NCI-H2081 treated with DMSO at 0.1 percent for 48 hours (cell line): ENCODE results near the gene GLYAT.
"Not testable (repeated sequence)": the region's sequence is repeated elsewhere in the genome, so short reads cannot be mapped to it uniquely, and the experiment has no call there.

ENCODE experiments used
- DNase-seq: peaks from one replicate; lab custom pipeline; 2025; lab: John Stamatoyannopoulos, UW

GLYAT gene

DNA sequence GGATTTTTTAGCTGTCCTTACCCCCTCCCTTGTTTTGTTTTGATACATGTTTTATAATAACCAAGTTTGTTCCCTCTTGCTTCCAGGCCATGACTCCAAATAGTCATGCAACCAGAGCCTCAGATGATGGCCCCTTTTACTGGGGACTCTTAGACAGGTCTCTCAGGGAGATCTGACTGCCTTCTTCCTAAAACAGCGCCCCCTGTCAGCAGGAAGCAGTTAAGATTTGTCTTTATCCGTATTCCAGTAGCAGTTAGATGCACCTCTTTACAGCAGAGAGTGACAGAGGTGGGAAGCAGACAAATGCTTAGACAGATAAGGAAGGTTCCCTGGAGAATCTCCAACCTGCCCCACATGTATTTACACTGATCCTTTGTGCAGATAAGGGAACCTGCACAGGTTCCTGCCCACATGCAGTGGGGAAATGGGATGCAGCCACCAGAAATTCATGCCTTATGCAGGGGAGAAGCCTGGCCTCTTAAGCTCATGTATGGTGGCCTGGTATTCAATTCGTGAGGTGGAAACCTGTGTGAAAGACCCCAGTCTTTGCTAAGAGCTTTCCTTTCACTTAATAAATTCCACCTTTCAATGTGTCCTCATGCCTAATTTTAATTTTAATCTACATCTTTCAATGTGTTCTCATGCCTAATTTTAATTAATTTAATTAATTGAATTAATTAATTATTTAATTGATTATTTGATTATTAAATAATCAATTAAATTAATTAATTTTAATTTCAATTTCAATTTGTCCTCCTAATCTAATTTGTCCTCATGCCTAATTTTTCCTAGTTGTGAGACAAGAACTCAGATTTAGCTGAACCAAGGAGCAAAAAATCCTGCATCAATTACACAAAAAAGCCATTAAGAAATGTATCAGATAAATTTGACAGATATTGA lies 11.5 kb upstream of the GLYAT start:
- no peak for DNase-seq

DNA sequence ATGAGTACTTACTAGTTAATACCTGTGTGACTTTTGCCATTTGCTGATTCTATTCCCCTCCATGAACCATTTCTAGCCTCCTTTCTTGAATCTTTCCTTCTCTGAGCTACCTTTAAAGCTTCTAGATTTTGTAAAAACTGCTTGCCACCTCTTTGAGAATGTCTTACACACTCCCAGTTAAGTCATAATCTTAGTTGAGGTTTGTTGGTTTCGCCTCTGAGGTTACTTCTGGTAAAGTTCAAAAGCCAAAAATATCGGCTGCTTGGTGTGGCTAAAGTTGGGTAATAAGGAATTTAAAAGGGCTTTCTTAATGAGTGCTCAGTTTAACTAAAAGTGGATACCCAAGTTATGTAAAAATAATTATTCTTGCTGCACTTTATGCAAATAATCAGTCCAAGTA lies 10.4 kb upstream of the GLYAT start:
- DNase-seq = no peak

DNA sequence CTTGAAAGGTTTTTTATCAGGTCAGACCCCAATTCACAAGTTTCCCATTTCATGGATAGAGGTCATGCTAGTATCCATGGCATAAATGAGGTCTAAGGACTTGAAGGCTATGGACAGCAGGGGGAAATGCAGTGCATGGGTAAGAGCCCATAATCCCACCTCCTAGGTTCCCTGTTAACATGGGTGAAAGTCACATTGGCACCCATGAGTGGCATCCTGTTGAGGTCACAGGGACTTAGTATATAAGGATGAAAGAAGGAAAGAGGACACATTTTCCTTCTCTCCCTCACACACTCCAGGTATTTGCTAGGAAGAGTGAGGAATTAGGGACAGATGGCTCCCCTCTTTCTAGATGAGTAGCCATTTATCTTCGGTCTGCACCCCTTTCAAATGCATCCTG lies 9.4 kb upstream of the GLYAT start:
- no peak for DNase-seq

DNA sequence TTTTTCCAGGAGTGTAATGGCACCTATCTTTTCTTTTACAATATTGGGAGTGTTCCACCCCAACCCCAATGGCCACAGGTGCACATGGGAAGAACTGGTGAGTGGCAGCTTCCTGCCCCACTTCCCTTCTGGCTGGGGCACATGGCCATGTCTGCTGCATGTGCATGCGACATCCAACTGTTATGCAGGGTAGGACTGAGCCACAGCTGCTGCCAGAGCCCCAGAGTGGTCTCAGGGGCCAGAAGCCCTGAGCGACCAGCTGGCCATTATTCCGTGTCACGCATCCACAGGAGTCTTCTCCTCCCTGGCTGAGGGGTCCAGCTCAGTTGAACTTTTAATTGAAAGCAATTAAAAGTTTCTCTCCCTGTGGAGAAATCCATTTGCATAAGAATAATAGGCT lies 8.7 kb upstream of the GLYAT start:
- no peak for DNase-seq

DNA sequence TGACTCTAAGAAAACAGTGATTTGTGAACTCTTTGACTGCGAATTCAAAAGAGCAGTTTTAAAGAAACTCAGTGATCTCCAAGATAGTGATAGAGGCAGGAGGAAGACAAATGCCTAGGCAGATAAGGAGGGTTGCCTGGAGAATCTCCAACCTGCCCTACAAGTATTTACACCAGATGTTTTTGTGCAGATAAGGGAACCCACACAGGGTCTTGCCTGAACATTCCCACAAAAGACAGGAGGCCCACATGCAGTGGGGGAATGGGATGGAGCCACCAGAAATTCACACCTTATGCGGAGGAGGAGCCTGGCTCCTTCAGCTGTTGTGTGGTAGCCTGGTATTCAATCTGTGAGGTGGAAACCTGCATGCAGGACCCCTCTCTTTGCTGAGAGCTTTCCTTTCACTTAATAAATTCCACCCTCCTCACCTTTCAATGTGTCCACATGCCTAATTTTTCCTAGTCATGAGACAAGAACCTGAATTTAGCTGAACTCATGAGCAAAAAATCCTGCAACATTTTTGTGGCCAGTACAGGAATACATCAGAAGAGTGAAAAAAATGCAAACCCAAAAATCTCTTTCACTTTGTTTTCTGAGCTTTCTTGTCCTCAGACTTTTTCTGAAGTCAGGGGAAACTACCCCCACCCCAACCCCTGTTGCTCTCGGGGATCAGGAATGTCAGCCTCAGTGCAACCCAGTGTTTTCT lies 8.1 kb upstream of the GLYAT start:
- no peak for DNase-seq

DNA sequence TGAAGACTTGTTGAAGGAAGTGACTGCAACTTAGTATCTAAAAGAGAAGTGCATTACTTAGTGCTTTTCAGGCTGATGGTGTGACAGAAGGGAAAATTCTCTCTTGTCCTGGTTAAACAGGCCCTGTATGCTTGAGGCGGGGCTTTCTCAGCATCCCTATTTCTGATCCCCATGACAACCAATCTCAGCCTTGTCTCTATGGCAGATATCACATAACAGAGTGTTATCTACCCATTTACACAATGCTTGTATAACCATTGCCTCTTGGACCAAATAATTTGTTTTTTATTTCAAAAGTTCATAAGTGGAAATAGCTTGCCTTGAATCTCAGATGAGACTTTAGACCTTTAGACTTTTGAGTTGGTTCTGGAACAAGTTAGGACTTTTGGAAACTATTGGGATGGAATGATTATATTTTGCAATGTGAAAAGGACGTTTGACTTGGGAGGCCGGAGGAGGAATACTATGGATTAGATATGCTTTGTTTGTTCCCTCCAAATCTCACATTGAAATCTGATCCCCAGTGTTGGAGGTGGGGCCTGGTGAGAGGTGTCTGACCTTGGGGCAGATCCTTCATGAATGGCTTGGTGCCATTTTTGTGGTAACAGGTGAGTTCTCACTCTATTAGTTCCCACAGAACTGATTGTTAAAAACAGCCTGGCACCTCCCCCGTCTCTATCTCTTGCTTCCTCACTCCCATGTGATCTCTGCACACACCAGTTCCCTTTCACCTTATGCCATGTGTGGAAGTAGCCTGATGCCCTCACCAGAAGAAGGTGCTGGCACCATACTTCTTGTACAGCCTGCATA lies 3.1 kb upstream of the GLYAT start:
- DNase-seq = no peak

- DNase-seq = no peak
Measured at GRCh38 chr11:58730507-58731089, 1.1 kb downstream of the GLYAT start.

DNA sequence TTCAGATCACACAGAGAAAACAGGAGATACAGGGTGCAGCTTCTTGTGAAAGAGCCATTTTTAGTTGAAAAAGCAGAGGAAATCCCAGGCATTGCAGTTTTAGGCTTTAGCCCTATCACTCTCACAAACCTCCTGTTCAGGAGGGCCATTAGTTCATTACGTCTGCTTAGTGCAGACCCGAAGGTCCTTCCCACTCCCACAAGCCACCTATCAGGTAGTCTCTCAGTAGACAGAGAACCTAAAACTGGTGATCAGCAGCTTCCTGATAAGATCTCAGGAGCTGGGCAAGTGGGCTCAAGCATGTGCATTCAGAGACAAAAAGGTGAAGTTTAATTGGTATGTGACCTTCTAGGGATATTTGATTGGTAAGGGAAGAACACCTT lies 4.3 kb downstream of the GLYAT start:
- DNase-seq = no peak

- DNase-seq = no peak
Measured at GRCh38 chr11:58726737-58727414, 4.9 kb downstream of the GLYAT start.

DNA sequence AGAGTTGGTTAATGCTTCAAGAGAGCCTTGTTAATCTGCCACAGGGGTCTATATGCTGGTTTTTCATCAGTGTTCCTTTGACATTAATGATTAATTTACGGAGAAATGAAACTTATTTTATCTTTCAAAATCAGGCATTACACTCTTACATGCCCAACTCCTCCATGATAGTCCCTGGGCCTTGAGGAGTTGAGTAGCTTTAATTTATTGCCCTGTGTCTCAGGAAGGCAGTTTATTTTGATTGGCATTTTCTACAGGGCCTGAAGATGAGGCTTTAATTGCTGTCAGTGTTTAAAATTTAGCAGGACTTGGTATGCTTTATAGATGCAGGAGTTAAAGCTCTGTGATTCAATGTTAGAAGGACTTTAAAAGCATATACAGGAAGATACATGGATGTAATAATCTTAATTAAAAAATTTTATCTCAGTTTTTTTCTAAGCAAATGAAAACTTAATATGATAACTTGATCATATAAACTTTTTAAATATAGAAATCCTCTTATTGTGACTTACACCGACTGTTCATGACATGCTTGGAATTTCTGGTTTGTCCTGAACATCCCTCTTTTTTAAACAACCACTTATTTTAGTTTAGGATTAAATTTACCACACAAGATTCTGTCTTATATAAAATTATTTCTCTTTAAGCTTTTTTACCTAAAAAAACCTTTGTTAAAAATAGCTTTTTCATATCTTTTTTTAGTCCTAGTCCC lies 12.2 kb downstream of the GLYAT start:
- no peak for DNase-seq

DNA sequence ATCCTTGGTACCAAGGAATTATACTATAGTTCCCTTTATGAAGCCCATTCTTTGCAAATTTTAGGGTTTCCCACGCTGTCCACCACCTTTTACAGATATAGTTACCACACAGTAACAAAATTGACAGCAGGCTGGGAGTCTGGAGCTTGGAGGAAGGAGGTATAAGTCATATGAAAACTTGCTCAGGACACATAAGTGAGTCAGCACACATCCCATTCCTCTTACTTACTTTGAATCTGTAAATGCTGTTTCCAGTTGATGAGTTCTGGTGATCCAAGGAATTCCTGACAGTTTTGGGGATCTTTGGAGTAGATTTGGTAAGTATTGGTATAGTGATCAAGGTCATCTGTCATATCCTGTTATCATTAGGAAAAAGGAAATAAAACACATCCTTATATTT lies 19.2 kb downstream of the GLYAT start:
- no peak for DNase-seq

GRCh38 chr11:58711832-58712231 lies 19.9 kb downstream of the GLYAT start:
- DNase-seq = no peak

GRCh38 chr11:58707767-58708166 lies 24.0 kb downstream of the GLYAT start:
- no peak for DNase-seq

DNA sequence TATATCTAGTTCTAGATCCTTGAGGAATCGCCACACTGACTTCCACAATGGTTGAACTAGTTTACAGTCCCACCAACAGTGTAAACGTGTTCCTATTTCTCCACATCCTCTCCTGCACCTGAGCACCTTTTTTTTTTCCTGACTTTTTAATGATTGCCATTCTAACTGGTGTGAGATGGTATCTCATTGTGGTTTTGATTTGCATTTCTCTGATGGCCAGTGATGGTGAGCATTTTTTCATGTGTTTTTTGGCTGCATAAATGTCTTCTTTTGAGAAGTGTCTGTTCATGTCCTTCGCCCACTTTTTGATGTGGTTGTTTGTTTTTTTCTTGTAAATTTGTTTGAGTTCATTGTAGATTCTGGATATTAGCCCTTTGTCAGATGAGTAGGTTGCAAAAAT lies 34.9 kb downstream of the GLYAT start:
- not testable (repeated sequence) for DNase-seq

DNA sequence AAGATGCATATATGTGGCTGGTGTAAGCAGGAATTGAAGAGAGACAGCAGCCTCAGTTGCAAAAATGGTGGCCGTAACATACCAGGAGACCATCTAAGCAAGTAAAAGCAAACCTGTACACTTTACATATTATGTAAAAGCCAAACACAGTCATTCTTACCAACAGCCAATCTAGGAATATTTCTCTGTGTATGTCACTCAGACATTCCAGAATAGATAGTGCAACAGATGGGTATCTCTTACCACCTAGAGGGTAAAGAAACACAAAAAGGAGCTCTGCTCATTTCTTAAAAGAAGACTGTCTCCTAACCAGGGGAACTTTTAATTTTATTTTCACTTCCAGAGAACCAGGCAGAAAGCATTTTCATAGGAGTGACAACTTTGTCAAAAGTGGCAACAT lies 38.7 kb downstream of the GLYAT start:
- DNase-seq = no peak

DNA sequence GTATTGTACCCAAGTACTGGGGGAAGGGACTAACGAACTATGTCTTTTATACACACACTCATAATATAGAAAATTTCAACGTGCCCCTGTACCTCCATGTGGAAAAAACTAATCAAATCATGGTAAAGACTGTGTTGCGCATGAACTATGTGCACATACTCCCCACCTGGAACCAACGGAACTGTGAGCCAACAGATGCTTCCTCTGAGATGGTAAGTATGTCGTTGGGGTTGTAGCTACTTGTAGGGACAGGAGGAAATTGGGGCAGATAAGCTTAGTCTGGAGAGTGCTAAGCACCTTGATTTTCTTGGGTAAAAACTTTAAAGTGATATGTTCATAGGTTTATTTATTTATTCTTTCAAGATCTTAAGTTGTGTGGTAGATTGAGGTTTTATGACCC lies 40.1 kb downstream of the GLYAT start:
- DNase-seq = no peak

DNA sequence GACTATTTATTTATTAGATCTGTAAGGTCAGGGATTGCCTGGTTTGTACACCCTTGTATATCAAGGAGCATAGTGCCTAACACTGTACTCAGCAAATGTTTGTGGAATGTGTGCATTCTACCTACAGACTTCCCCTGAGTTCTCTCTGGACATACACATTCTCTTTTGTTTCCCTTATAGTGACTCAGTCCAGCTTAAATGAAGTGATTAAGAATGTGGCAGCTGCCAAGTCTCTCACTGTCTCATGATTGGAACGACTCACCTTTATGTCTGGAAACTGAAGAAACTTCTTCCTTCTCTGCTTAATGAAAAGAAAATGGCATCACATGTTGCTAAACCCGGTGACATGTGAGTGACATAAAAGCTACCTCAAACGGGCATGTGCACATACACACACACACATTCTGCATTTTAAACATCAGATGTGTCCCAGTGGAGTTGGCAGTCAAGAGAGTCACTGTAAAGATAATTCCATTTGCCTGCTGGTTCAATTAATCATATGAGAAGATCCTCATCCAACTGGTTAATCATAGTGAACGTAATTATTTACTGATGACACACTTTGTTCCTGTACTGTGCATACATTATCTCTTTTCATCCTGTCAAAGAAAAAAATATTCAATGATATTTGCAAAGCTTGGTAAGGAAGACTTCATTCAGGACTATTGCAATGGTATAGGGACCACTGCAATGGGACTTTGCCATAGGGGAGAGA lies 42.8 kb downstream of the GLYAT start:
- no peak for DNase-seq

- DNase-seq = no peak
Measured at GRCh38 chr11:58685973-58686722, 45.6 kb downstream of the GLYAT start.

DNA sequence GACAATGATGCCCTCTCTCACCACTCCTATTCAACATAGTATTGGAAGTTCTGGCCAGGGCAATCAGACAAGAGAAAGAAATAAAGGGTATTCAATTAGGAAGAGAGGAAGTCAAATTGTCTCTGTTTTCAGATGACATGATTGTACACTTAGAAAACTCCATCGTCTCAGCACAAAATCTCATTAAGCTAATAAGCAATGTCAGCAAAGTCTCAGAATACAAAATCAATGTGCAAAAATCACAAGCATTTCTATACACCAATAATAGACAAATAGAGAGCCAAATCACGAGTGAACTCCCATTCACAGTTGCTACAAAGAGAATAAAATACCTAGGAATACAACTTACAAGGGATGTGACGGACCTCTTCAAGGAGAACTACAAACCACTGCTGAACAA lies 49.1 kb downstream of the GLYAT start:
- DNase-seq = not testable (repeated sequence)

DNA sequence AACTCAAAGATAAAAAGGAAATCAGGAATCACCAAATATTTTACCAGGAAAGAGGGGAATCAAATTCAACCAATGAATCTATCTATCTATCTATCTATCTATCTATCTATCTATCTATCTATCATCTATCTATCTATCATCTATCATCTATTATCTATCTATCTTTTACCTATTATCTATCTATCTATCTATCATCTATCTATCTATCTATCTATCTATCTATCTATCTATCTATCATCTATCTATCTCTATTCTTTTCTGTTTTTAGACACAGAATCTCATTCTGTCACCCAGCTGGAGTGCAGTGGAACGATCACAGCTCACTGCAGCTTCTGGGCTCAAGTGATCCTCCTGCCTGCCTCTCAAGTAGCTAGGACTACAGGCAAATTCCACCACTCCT lies 54.2 kb downstream of the GLYAT start:
- not testable (repeated sequence) for DNase-seq
